GM23338 (cell line): ENCODE results near the gene NPEPL1.

Source experiments
- CREB1 ChIP-seq: fragments of 250-450 bp; sonication (Bioruptor Pico); IDR thresholded peaks from 2 replicates; pipeline ENCODE4 v1.5.0; 2020; ENCODE audit warnings: low read depth, mild to moderate bottlenecking, moderate library complexity
- EZH2 ChIP-seq: fragments of 200-600 bp; sonication (generic); IDR thresholded peaks from one replicate; pipeline ENCODE4 v1.8.0; 2017; ENCODE audit warnings: antibody characterized with exemption, mild to moderate bottlenecking, low read depth; ENCODE audit not compliant: unreplicated experiment
- EZH2phosphoT487 ChIP-seq: fragments of 200-600 bp; sonication (generic); IDR thresholded peaks from one replicate; pipeline ENCODE4 v1.8.1; 2018; ENCODE audit warnings: antibody characterized with exemption; ENCODE audit not compliant: unreplicated experiment
- JUNB ChIP-seq: IDR thresholded peaks from one replicate; pipeline ENCODE4 v1.6.1; 2016; ENCODE audit warnings: antibody characterized with exemption; ENCODE audit not compliant: unreplicated experiment
- POLR2AphosphoS5 ChIP-seq: IDR thresholded peaks from 2 replicates; pipeline ENCODE4 v1.6.1; 2016; ENCODE audit warnings: antibody characterized with exemption, low read depth
- ZNF114 ChIP-seq: fragments of 250-450 bp; sonication (Bioruptor Pico); IDR thresholded peaks from 2 replicates; pipeline ENCODE4 v1.5.0; 2020; ENCODE audit warnings: mild to moderate bottlenecking, moderate library complexity
- ZNF331 ChIP-seq: fragments of 250-450 bp; sonication (Bioruptor Pico); IDR thresholded peaks from 2 replicates; pipeline ENCODE4 v1.5.0; 2020; ENCODE audit warnings: low read depth, mild to moderate bottlenecking, moderate library complexity
- TF ChIP-seq, protein P1 (sequence below), 2 experiments: fragments of 200-600 bp in 1 of 2; sonication (generic) in 1 of 2; conservative IDR thresholded peaks; 2 replicates each; pipeline versions ENCODE4 v1.5.1 to v1.6.1; 2016 to 2017; ENCODE audit warnings: antibody characterized with exemption in 2 of 2, low read depth in 2 of 2, mild to moderate bottlenecking in 2 of 2, moderate library complexity in 1 of 2
- TF ChIP-seq, protein P2 (sequence below): IDR thresholded peaks from one replicate; pipeline ENCODE4 v1.6.1; 2018; ENCODE audit warnings: antibody characterized with exemption; ENCODE audit not compliant: unreplicated experiment
- TF ChIP-seq, protein P3 (sequence below): IDR thresholded peaks from 2 replicates; pipeline ENCODE4 v1.6.1; 2016; ENCODE audit warnings: antibody characterized with exemption

DNA sequence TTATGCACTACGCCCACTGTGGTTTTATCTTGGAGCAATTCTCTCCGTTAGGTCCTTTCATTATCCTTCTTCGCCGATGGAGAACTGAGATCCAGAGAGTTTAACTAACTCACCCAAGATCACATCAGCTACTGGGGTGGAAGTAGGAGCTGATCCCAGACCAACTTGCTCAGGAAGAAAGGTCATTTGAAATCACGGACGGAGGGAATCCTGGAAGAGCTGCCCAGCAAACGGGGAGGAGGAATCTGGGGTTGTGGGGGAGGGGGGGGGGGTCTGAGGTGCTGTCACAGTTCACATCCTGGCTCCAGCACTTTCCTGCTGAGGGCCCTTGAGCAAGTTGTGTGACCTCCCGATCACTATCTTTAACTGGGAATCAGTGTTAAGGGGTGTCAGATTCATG is 62.0 kb downstream of the NPEPL1 start:
- TF ChIP-seq, protein P1, sequence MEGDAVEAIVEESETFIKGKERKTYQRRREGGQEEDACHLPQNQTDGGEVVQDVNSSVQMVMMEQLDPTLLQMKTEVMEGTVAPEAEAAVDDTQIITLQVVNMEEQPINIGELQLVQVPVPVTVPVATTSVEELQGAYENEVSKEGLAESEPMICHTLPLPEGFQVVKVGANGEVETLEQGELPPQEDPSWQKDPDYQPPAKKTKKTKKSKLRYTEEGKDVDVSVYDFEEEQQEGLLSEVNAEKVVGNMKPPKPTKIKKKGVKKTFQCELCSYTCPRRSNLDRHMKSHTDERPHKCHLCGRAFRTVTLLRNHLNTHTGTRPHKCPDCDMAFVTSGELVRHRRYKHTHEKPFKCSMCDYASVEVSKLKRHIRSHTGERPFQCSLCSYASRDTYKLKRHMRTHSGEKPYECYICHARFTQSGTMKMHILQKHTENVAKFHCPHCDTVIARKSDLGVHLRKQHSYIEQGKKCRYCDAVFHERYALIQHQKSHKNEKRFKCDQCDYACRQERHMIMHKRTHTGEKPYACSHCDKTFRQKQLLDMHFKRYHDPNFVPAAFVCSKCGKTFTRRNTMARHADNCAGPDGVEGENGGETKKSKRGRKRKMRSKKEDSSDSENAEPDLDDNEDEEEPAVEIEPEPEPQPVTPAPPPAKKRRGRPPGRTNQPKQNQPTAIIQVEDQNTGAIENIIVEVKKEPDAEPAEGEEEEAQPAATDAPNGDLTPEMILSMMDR (conservative IDR thresholded peaks at IDR 0.05; ENCODE audit: low read depth in 2 of 2) = no peak
- TF ChIP-seq CREB1 (CRISPR knock-in tag) (no peak), POLR2AphosphoS5 (no peak), ZNF114 (no peak), EZH2 (no peak), EZH2phosphoT487 (no peak), JUNB (no peak), ZNF331 (no peak)
- TF ChIP-seq, protein P2, sequence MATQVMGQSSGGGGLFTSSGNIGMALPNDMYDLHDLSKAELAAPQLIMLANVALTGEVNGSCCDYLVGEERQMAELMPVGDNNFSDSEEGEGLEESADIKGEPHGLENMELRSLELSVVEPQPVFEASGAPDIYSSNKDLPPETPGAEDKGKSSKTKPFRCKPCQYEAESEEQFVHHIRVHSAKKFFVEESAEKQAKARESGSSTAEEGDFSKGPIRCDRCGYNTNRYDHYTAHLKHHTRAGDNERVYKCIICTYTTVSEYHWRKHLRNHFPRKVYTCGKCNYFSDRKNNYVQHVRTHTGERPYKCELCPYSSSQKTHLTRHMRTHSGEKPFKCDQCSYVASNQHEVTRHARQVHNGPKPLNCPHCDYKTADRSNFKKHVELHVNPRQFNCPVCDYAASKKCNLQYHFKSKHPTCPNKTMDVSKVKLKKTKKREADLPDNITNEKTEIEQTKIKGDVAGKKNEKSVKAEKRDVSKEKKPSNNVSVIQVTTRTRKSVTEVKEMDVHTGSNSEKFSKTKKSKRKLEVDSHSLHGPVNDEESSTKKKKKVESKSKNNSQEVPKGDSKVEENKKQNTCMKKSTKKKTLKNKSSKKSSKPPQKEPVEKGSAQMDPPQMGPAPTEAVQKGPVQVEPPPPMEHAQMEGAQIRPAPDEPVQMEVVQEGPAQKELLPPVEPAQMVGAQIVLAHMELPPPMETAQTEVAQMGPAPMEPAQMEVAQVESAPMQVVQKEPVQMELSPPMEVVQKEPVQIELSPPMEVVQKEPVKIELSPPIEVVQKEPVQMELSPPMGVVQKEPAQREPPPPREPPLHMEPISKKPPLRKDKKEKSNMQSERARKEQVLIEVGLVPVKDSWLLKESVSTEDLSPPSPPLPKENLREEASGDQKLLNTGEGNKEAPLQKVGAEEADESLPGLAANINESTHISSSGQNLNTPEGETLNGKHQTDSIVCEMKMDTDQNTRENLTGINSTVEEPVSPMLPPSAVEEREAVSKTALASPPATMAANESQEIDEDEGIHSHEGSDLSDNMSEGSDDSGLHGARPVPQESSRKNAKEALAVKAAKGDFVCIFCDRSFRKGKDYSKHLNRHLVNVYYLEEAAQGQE = no peak
- TF ChIP-seq, protein P3, sequence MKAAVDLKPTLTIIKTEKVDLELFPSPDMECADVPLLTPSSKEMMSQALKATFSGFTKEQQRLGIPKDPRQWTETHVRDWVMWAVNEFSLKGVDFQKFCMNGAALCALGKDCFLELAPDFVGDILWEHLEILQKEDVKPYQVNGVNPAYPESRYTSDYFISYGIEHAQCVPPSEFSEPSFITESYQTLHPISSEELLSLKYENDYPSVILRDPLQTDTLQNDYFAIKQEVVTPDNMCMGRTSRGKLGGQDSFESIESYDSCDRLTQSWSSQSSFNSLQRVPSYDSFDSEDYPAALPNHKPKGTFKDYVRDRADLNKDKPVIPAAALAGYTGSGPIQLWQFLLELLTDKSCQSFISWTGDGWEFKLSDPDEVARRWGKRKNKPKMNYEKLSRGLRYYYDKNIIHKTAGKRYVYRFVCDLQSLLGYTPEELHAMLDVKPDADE = no peak
